Measurements from ENCODE around the gene NPLOC4. TPM values are rescaled to one million over a fixed set of nuclear protein-coding genes. Genes with fewer than 3 reads are reported as not detected.

The NPLOC4 gene
- total and polyA plus RNA-seq, 2 of the 13 experiments (the other 11 are each of a cell fraction or from before 2014, with no cell fraction given) = 57.0 to 97.0 TPM

DNA sequence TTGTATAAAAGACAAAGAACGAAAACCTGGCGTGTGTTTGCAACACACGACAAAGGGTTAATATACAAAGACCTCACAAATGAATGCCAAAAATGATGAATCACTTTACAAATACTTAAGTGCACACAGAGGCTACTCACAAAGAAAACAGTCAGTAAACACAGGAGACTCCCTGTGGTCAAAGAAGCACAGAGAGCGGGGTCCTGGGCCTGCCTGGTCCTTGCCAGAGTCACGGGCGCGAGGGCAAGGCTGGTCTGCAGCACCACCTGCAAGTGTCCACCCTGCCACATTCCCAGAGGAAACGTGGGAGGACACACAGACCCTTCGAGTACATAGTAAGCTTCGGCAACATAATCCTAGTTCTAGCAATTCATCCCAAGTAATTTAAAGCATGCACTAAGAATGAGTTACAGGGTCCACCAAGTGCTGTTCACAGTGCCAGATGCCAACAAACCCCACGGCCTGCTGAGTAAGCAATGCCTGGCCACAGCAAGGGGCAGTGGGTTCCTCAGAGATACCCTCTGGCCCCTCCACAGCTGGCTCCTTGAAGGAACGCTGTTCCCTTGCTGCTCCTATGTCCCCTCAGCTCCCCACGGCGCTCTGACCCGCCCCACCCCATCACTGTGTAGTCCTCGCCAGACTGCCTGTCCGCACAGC, 60.2 kb downstream of the NPLOC4 start (continued):
- TF ChIP-seq SOX13 (IDR thresholded peaks at IDR 0.05) (0 out of 2 replicates have a peak, but pooled peaks have one; percentile 17), SOX13 (CRISPR knock-in tag; conservative IDR thresholded peaks at IDR 0.05 in 1 of 2, IDR thresholded peaks at IDR 0.05 in 1 of 2) (peak in 1 of 2 experiments; percentile 81; a peak in 2 of 4 replicates), ZNF207 (IDR thresholded peaks at IDR 0.05; ENCODE audit: borderline replicate concordance) (no peak), TGIF2 (CRISPR knock-in tag; IDR thresholded peaks at IDR 0.05) (peak; percentile 62; the same call in 1 of the 2 replicates), STAG1 (CRISPR knock-in tag; IDR thresholded peaks at IDR 0.05) (no peak; the same call in 1 of the 2 replicates), SIX4 (CRISPR knock-in tag; IDR thresholded peaks at IDR 0.05) (no peak), NFIC (IDR thresholded peaks at IDR 0.05; ENCODE audit: low read length) (peak; percentile 45; the same call in 1 of the 2 replicates), ZBTB38 (CRISPR knock-in tag; IDR thresholded peaks at IDR 0.05) (peak; percentile 62), ZNF550 (CRISPR knock-in tag; IDR thresholded peaks at IDR 0.05; ENCODE audit: borderline replicate concordance) (no peak), CBX5 (CRISPR knock-in tag; IDR thresholded peaks at IDR 0.05; ENCODE audit: borderline replicate concordance) (no peak), KDM5A (IDR thresholded peaks at IDR 0.05; ENCODE audit: borderline replicate concordance, low read length) (no peak), NR2C2 (CRISPR knock-in tag; IDR thresholded peaks at IDR 0.05; ENCODE audit: borderline replicate concordance) (no peak), ZNF777 (CRISPR knock-in tag; IDR thresholded peaks at IDR 0.05) (no peak), ZFX (CRISPR knock-in tag; IDR thresholded peaks at IDR 0.05; ENCODE audit: low read depth) (no peak), MBNL3 (CRISPR knock-in tag; conservative IDR thresholded peaks at IDR 0.05) (no peak), ZNF136 (CRISPR knock-in tag; IDR thresholded peaks at IDR 0.05; ENCODE audit: low read depth) (no peak), ZNF333 (CRISPR knock-in tag; IDR thresholded peaks at IDR 0.05; ENCODE audit: borderline replicate concordance) (no peak), AHR (CRISPR knock-in tag; IDR thresholded peaks at IDR 0.05) (no peak), ZNF766 (CRISPR knock-in tag; IDR thresholded peaks at IDR 0.05; ENCODE audit: borderline replicate concordance) (no peak; the same call in 1 of the 2 replicates), ZMYM4 (CRISPR knock-in tag; IDR thresholded peaks at IDR 0.05) (no peak), HNRNPL (IDR thresholded peaks at IDR 0.05; ENCODE audit: low read depth, low read length) (peak; percentile 86), ZMYM2 (CRISPR knock-in tag; IDR thresholded peaks at IDR 0.05) (no peak)
- TF ChIP-seq, protein P1, sequence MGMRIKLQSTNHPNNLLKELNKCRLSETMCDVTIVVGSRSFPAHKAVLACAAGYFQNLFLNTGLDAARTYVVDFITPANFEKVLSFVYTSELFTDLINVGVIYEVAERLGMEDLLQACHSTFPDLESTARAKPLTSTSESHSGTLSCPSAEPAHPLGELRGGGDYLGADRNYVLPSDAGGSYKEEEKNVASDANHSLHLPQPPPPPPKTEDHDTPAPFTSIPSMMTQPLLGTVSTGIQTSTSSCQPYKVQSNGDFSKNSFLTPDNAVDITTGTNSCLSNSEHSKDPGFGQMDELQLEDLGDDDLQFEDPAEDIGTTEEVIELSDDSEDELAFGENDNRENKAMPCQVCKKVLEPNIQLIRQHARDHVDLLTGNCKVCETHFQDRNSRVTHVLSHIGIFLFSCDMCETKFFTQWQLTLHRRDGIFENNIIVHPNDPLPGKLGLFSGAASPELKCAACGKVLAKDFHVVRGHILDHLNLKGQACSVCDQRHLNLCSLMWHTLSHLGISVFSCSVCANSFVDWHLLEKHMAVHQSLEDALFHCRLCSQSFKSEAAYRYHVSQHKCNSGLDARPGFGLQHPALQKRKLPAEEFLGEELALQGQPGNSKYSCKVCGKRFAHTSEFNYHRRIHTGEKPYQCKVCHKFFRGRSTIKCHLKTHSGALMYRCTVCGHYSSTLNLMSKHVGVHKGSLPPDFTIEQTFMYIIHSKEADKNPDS (CRISPR knock-in tag; IDR thresholded peaks at IDR 0.05) = no peak
- TF ChIP-seq, protein P2, sequence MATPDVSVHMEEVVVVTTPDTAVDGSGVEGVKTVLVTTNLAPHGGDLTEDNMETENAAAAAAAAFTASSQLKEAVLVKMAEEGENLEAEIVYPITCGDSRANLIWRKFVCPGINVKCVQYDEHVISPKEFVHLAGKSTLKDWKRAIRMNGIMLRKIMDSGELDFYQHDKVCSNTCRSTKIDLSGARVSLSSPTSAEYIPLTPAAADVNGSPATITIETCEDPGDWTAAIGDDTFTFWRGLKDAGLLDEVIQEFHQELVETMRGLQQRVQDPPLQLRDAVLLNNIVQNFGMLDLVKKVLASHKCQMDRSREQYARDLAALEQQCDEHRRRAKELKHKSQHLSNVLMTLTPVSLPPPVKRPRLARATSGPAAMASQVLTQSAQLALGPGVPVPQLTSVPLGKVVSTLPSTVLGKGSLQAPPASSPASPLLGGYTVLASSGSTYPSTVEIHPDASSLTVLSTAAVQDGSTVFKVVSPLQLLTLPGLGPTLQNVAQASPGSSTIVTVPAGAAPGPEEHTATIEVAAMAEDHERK (CRISPR knock-in tag; IDR thresholded peaks at IDR 0.05; ENCODE audit: low read depth) = no peak
- TF ChIP-seq, protein P3, sequence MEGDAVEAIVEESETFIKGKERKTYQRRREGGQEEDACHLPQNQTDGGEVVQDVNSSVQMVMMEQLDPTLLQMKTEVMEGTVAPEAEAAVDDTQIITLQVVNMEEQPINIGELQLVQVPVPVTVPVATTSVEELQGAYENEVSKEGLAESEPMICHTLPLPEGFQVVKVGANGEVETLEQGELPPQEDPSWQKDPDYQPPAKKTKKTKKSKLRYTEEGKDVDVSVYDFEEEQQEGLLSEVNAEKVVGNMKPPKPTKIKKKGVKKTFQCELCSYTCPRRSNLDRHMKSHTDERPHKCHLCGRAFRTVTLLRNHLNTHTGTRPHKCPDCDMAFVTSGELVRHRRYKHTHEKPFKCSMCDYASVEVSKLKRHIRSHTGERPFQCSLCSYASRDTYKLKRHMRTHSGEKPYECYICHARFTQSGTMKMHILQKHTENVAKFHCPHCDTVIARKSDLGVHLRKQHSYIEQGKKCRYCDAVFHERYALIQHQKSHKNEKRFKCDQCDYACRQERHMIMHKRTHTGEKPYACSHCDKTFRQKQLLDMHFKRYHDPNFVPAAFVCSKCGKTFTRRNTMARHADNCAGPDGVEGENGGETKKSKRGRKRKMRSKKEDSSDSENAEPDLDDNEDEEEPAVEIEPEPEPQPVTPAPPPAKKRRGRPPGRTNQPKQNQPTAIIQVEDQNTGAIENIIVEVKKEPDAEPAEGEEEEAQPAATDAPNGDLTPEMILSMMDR (CRISPR knock-in tag; IDR thresholded peaks at IDR 0.05) = 0 out of 2 replicates have a peak, but pooled peaks have one; percentile 16
- TF ChIP-seq, protein P4, sequence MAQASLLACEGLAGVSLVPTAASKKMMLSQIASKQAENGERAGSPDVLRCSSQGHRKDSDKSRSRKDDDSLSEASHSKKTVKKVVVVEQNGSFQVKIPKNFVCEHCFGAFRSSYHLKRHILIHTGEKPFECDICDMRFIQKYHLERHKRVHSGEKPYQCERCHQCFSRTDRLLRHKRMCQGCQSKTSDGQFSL (CRISPR knock-in tag; IDR thresholded peaks at IDR 0.05) = no peak

All from HepG2 (cell line).